Lower leg skin (tissue), 4 donors: Measurements from ENCODE around the gene EML2. TPM values are rescaled to one million over a fixed set of nuclear protein-coding genes. Genes with fewer than 3 reads are reported as not detected.
A peak's percentile ranks its signal among the peaks of the same experiment; 100 is the strongest.

Source experiments
- DNase-seq, 2 donors: peaks; one replicate each; pipeline ENCODE4 v3.0.0-alpha.2; 2019; ENCODE audit warnings: low spot score in 2 of 2
- H3K4me3 ChIP-seq: fragments of 200-600 bp; sonication (generic); 2 replicates; pipeline ENCODE4 v1.5.1; 2017; ENCODE audit warnings: mild to moderate bottlenecking, low read depth; ENCODE audit not compliant: poor library complexity, severe bottlenecking
- CTCF ChIP-seq, 3 donors: fragments of 450-650 bp; IDR thresholded peaks; one replicate each; pipeline ENCODE4 v1.5.1; 2016; ENCODE audit warnings: antibody characterized with exemption in 3 of 3, mild to moderate bottlenecking in 3 of 3, moderate library complexity in 2 of 3
- POLR2A ChIP-seq, 2 donors: fragments of 450-650 bp; IDR thresholded peaks; one replicate each; pipeline ENCODE4 v1.6.1; 2016 to 2017; ENCODE audit warnings: antibody characterized with exemption in 2 of 2, mild to moderate bottlenecking in 1 of 2, moderate library complexity in 1 of 2
- WGBS, 2 donors: methylation state at CpG; one replicate each; pipeline ENCODE4 v1.1.5; 2018; 5-methylcytosine and 5-hydroxymethylcytosine counted together
- intact Hi-C: fragments of 100-400 bp; cut with DNase I; formaldehyde crosslinking; loops from one replicate; pipeline ENCODE4 v1.15.0; 2023; ENCODE audit warnings: low total_unique reads
- total RNA-seq, 4 donors: library from RNA; depleted of rRNA; stranded (reverse); fragments of >200 nt; gene quantifications; one replicate each; pipeline ENCODE4 v1.1.0, GENCODE V29; 2016

Gene EML2
- total RNA-seq, 4 donors from 2014 or later = 85.6 to 101 (median 89.4) TPM

GRCh38 chr19:45584332-45585157, 54.7 kb downstream of the EML2 start, which contains the start of gene OPA3:
Gene OPA3 (minus strand): TSS chr19:45584802. CDS start chr19:45584764, 38 bp downstream.
- 0 to 1% methylated on average over 47 to 61 of the region's 63 CpGs for WGBS, 2 donors
- peak; percentile 100 for DNase-seq
- peak within 1 kb of the TSS; percentile 53 for H3K4me3 ChIP-seq
- intact Hi-C loops = loop anchor here (5.0 kb wide), 1 partner anchor 827 kb away; no protein-coding TSS in a partner anchor
- TF ChIP-seq CTCF (IDR thresholded peaks at IDR 0.05) = no peak
- peak in 1 of 2 donors; percentile 70 for TF ChIP-seq POLR2A (IDR thresholded peaks at IDR 0.05)

GRCh38 chr19:45581576-45581975, 57.6 kb downstream of the EML2 start:
- TF ChIP-seq CTCF (IDR thresholded peaks at IDR 0.05) = no peak
- TF ChIP-seq POLR2A (IDR thresholded peaks at IDR 0.05) = no peak
- 84 to 95% methylated on average over 7 of the region's 7 CpGs for WGBS, 2 donors
- intact Hi-C loops = loop anchor here (5.0 kb wide), 1 partner anchor 824 kb away; no protein-coding TSS in a partner anchor
- DNase-seq = no peak
- H3K4me3 ChIP-seq = no peak overlapping the region

GRCh38 chr19:45578861-45579260, 60.3 kb downstream of the EML2 start:
- intact Hi-C loops = no loop called here
- DNase-seq = no peak
- 29 to 32% methylated on average over 5 of the region's 5 CpGs for WGBS, 2 donors
- TF ChIP-seq POLR2A (IDR thresholded peaks at IDR 0.05) = no peak
- no peak for TF ChIP-seq CTCF (IDR thresholded peaks at IDR 0.05)
- H3K4me3 ChIP-seq = no peak overlapping the region

- WGBS, 2 donors = 36 to 43% methylated on average over 11 of the region's 11 CpGs
- intact Hi-C loops = no loop called here
- no peak for DNase-seq
- TF ChIP-seq POLR2A (IDR thresholded peaks at IDR 0.05) (no peak), CTCF (IDR thresholded peaks at IDR 0.05) (no peak)
- H3K4me3 ChIP-seq = no peak overlapping the region
These were observed 61.9 kb downstream of the EML2 start for GRCh38 chr19:45577111-45577905.

- intact Hi-C loops = no loop called here
These were observed 62.5 kb downstream of the EML2 start for GRCh38 chr19:45576682-45577081.

More at GRCh38 chr19:45576682-45577081, 62.5 kb downstream of the EML2 start:
- TF ChIP-seq POLR2A (IDR thresholded peaks at IDR 0.05) (no peak), CTCF (IDR thresholded peaks at IDR 0.05) (no peak)
- WGBS, 2 donors = 83 to 94% methylated on average over 3 of the region's 3 CpGs
- DNase-seq = no peak
- no peak overlapping the region for H3K4me3 ChIP-seq
